Endothelial cell of umbilical vein (primary cell): ENCODE results near the gene CYBA. TPM values are rescaled to one million over a fixed set of nuclear protein-coding genes. Genes with fewer than 3 reads are reported as not detected.

Source experiments
- BruUV-seq: library from RNA; stranded (reverse); fragments of 400-500 nt; replicated peaks from 2 replicates; lab custom pipeline; 2021; lab: Mats Ljungman, UMichigan
- CTCF ChIA-PET: fragments of 300-600, 350-600 bp; sonication (Branson Sonifier 250); formaldehyde crosslinking; loops from one replicate; lab custom pipeline; 2021; ENCODE audit warnings: antibody characterized with exemption, inconsistent platforms; lab: Charles Lee
- POLR2A ChIA-PET: fragments of 300-600, 350-600 bp; sonication (Branson Sonifier 250); formaldehyde crosslinking; loops from one replicate; lab custom pipeline; 2021; ENCODE audit warnings: antibody characterized with exemption, inconsistent platforms; lab: Charles Lee
- DNase-seq: peaks from one replicate; pipeline ENCODE4 v3.0.0-alpha.2; 2011; ENCODE audit warnings: low read depth, low spot score
- FAIRE-seq: peaks from 2 replicates; lab custom pipeline; 2011; peaks lifted over from hg19 to GRCh38; lab: Jason Lieb, UNC
- H2AFZ ChIP-seq: 2 replicates; pipeline ENCODE4 v1.6.0; 2012; ENCODE audit warnings: low read depth, low read length, control low read depth, inconsistent platforms
- H3K27ac ChIP-seq: 2 replicates; pipeline ENCODE4 v1.5.1; 2011; ENCODE audit warnings: low read depth, mild to moderate bottlenecking, control low read depth, low read length, moderate library complexity; ENCODE audit not compliant: insufficient read depth
- H3K27me3 ChIP-seq, 2 experiments: 2 replicates each; pipeline versions ENCODE4 v1.6.0 to v1.6.1; 2011; ENCODE audit warnings: low read length in 2 of 2, mixed read lengths in 1 of 2; ENCODE audit not compliant: control insufficient read depth in 2 of 2, insufficient read depth in 2 of 2
- H3K36me3 ChIP-seq, 2 experiments: 2 replicates in 1 of 2; 3 replicates in 1 of 2; pipeline ENCODE4 v1.5.1; 2011; ENCODE audit warnings: low read length in 2 of 2, mild to moderate bottlenecking in 1 of 2, moderate library complexity in 1 of 2; ENCODE audit not compliant: control insufficient read depth in 2 of 2, insufficient read depth in 2 of 2; ENCODE audit errors: extremely low read depth in 1 of 2
- H3K4me1 ChIP-seq: 3 replicates; pipeline ENCODE4 v1.5.1; 2011; ENCODE audit warnings: mild to moderate bottlenecking, low read length; ENCODE audit not compliant: control insufficient read depth, insufficient read depth; ENCODE audit errors: extremely low read depth
- H3K4me2 ChIP-seq: 2 replicates; pipeline ENCODE4 v1.6.1; 2011; ENCODE audit warnings: low read length, control low read depth, mixed read lengths; ENCODE audit not compliant: insufficient read depth
- H3K4me3 ChIP-seq, 3 experiments: fragments of 200-600 bp in 1 of 3; sonication (generic), shearing (Covaris generic) in 1 of 3; replicated peaks in 1 of 3; 2 replicates each; pipeline ENCODE4 v1.5.1; 2011 to 2016; ENCODE audit warnings: control low read depth in 3 of 3, low read length in 3 of 3, mild to moderate bottlenecking in 2 of 3, inconsistent platforms in 1 of 3, low read depth in 1 of 3, moderate library complexity in 1 of 3; ENCODE audit not compliant: insufficient read depth in 1 of 3
- H3K79me2 ChIP-seq: 2 replicates; pipeline ENCODE4 v1.6.0; 2012; ENCODE audit warnings: low read length, inconsistent platforms; ENCODE audit not compliant: control insufficient read depth, insufficient read depth
- H3K9ac ChIP-seq: replicated peaks from 2 replicates; pipeline ENCODE3; 2011; ENCODE audit warnings: low read length, control low read depth; ENCODE audit not compliant: insufficient read depth; ENCODE audit errors: extremely low read depth
- H3K9me1 ChIP-seq: replicated peaks from 3 replicates; pipeline ENCODE4 v1.6.0; 2011; ENCODE audit warnings: mild to moderate bottlenecking, low read length; ENCODE audit not compliant: control insufficient read depth, insufficient read depth; ENCODE audit errors: extremely low read depth
- H3K9me3 ChIP-seq: replicated peaks from 2 replicates; pipeline ENCODE4 v1.5.1; 2012; ENCODE audit warnings: low read length, inconsistent platforms; ENCODE audit not compliant: control insufficient read depth, insufficient read depth
- H4K20me1 ChIP-seq: replicated peaks from 2 replicates; pipeline ENCODE3; 2011; ENCODE audit warnings: mild to moderate bottlenecking, low read length; ENCODE audit not compliant: control insufficient read depth, insufficient read depth; ENCODE audit errors: extremely low read depth
- CTCF ChIP-seq, 2 donors: IDR thresholded peaks; 1 replicate in 1 of 2; 2 replicates in 1 of 2; pipeline ENCODE4 v1.5.1; 2011; ENCODE audit warnings: low read length in 2 of 2, mild to moderate bottlenecking in 2 of 2, moderate library complexity in 2 of 2, control low read depth in 1 of 2, inconsistent platforms in 1 of 2, low read depth in 1 of 2; ENCODE audit not compliant: insufficient read depth in 1 of 2; ENCODE audit errors: extremely low read depth in 1 of 2
- EZH2 ChIP-seq: IDR thresholded peaks from 2 replicates; pipeline ENCODE4 v1.6.1; 2012; ENCODE audit warnings: borderline replicate concordance, low read depth, mild to moderate bottlenecking, moderate library complexity, low read length, inconsistent platforms; ENCODE audit not compliant: severe bottlenecking
- FOS ChIP-seq: IDR thresholded peaks from 2 replicates; pipeline ENCODE4 v1.6.1; 2011; ENCODE audit warnings: mild to moderate bottlenecking, low read length, moderate library complexity, borderline replicate concordance; ENCODE audit not compliant: insufficient read depth
- GATA2 ChIP-seq: IDR thresholded peaks from 2 replicates; pipeline ENCODE4 v1.7.0; 2011; ENCODE audit warnings: low read depth, mild to moderate bottlenecking, moderate library complexity, mixed read lengths, low read length; ENCODE audit not compliant: insufficient read length, insufficient read depth
- JUN ChIP-seq: IDR thresholded peaks from 2 replicates; pipeline ENCODE4 v1.6.1; 2011; ENCODE audit warnings: borderline replicate concordance, low read depth; ENCODE audit not compliant: insufficient read length, insufficient read depth
- MAX ChIP-seq: IDR thresholded peaks from 2 replicates; pipeline ENCODE4 v1.6.1; 2011; ENCODE audit not compliant: insufficient read depth, insufficient read length
- MYC ChIP-seq: IDR thresholded peaks from one replicate; pipeline ENCODE4 v1.6.1; 2011; ENCODE audit warnings: mild to moderate bottlenecking, low read depth, low read length
- POLR2A ChIP-seq: IDR thresholded peaks from 2 replicates; pipeline ENCODE4 v1.6.1; 2012; ENCODE audit warnings: low read depth, mild to moderate bottlenecking, control low read depth, low read length
- POLR2AphosphoS5 ChIP-seq: IDR thresholded peaks from 2 replicates; pipeline ENCODE4 v1.6.1; 2012; ENCODE audit warnings: low read depth, mild to moderate bottlenecking, control low read depth, low read length, moderate library complexity; ENCODE audit not compliant: insufficient read depth
- dilution Hi-C: fragments of 300-500 bp; cut with MboI; formaldehyde crosslinking; loops from one replicate; pipeline ENCODE4 v1.15.0; 2019; ENCODE audit warnings: low sequenced_read_pairs; ENCODE audit not compliant: extremely low pct_ligation_motif_present
- intact Hi-C: fragments of 100-400 bp; cut with micrococcal nuclease; formaldehyde crosslinking; loops from one replicate; pipeline ENCODE4 v1.10.0; 2022
- polyA plus RNA-seq, 4 experiments: library from polyadenylated mRNA; depleted of rRNA in 3 of 4; stranded (reverse) in 3 of 4; unstranded in 1 of 4; fragments of >200 nt; gene quantifications; 2 replicates each; pipeline versions ENCODE4 v1.2.1 to v1.2.3, GENCODE V29; 2011 to 2012; ENCODE audit warnings: missing spikeins in 1 of 4
- total RNA-seq: library from RNA; stranded (reverse); gene quantifications from 2 replicates; pipeline ENCODE4 v1.2.3, GENCODE V29; 2021

Gene CYBA
- total and polyA plus RNA-seq, 2 donors (not counting 3 experiments of a cell fraction or from before 2014, with no cell fraction given), result 37.0 to 77.3 TPM

DNA sequence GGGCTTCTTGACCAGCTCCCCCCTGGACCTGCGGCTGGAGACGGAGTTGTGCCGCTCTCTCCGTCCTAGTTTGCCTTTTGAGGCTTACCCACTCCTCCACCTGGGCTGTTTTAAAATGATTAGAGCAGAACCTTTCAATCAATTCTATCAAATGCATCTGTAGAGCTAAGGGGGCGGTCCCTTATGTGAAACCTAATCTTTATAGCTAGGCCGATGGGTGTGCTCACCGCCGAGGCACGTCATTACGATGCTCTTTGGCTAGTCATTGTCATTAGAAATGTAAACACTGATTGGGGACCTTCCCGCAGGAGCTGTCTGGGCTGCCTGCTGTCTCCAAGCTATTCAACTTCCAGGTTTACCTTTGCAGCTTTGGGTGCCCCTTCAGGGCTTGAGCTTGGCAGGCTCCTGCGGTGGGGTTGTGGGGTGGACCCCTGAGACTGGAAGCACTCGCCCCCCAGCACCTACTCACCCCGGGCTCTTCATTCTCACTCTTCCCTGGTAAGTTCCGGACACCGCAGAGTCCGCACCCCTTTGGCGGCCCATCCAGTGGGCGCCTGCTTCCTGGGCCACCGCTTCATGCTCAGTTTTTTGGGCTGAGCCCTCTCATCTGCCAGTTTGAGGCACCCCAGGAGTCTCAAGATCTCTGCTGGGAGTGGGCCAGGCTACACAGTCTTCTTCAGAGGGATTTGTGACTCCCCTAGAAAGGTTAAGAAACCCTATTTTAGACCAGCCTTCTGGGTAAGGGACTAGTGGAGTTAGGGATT lies 33.4 kb downstream of the CYBA start:
- TF ChIP-seq GATA2 (no peak), FOS (no peak), MAX (no peak), CTCF (IDR thresholded peaks at IDR 0.05; ENCODE audit: extremely low read depth in 1 of 2, insufficient read depth in 1 of 2, low read depth in 1 of 2, low read length in 2 of 2) (no peak), POLR2AphosphoS5 (no peak), JUN (no peak), MYC (no peak), POLR2A (no peak), EZH2 (no peak)
- H3K4me1 ChIP-seq, result no peaks in the 10 kb centered on the region
- H3K9me1 ChIP-seq, result no peaks in the 10 kb centered on the region
- H2AFZ ChIP-seq, result no peak overlapping the region
- no peak overlapping the region for H3K4me3 ChIP-seq
- H3K27ac ChIP-seq, result no peak overlapping the region
- H3K4me2 ChIP-seq, result no peak overlapping the region
- intact Hi-C loops (no loop called here), dilution Hi-C loops (no loop called here)
- no peaks in the 10 kb centered on the region for H3K27me3 ChIP-seq
- H4K20me1 ChIP-seq, result no peaks in the 10 kb centered on the region
- H3K79me2 ChIP-seq, result peaks cover 4% of the 10 kb centered on the region
- ChIA-PET POLR2A (no interaction called here), CTCF (interaction anchor here (1.1 to 1.3 kb wide), 3 partner anchors 8 to 10 kb away, joined by 3 read pairs; no protein-coding TSS in a partner anchor)
- FAIRE-seq (no peak), DNase-seq (no peak)
- no peak overlapping the region for H3K9ac ChIP-seq
- peaks cover 2 to 24% of the 10 kb centered on the region in 2 experiments for H3K36me3 ChIP-seq
- no TSS peak for BruUV-seq
- H3K9me3 ChIP-seq, result no peaks in the 10 kb centered on the region
